Measurements from ENCODE around the gene PTPRN2.

PTPRN2 gene

GRCh38 chr7:158602905-158603772 lies 15.5 kb upstream of the PTPRN2 start:
- no peak for FAIRE-seq

- FAIRE-seq, result no peak
These were observed 14.4 kb upstream of the PTPRN2 start for GRCh38 chr7:158602041-158602440.

GRCh38 chr7:158601090-158601489 lies 13.5 kb upstream of the PTPRN2 start:
- no peak for FAIRE-seq

GRCh38 chr7:158596745-158597144 lies 9.1 kb upstream of the PTPRN2 start:
- no peak for FAIRE-seq

GRCh38 chr7:158596309-158596708 lies 8.7 kb upstream of the PTPRN2 start:
- no peak for FAIRE-seq

- no peak for FAIRE-seq
These were observed 7.4 kb upstream of the PTPRN2 start for GRCh38 chr7:158595068-158595467.

- FAIRE-seq, result no peak
These were observed 4.9 kb upstream of the PTPRN2 start for GRCh38 chr7:158592541-158592940.

GRCh38 chr7:158591944-158592343 lies 4.3 kb upstream of the PTPRN2 start:
- no peak for FAIRE-seq

GRCh38 chr7:158590181-158590530 lies 2.5 kb upstream of the PTPRN2 start:
- FAIRE-seq, result no peak

GRCh38 chr7:158589653-158590052 lies 2.0 kb upstream of the PTPRN2 start:
- FAIRE-seq, result no peak

GRCh38 chr7:158588878-158589442 lies 1.3 kb upstream of the PTPRN2 start:
- FAIRE-seq, result no peak

GRCh38 chr7:158588085-158588877 lies 658 bp upstream of the PTPRN2 start:
- no peak for FAIRE-seq

- FAIRE-seq, result no peak
These were observed 993 bp downstream of the PTPRN2 start for GRCh38 chr7:158586499-158587161.

- FAIRE-seq, result no peak
These were observed 1.7 kb downstream of the PTPRN2 start for GRCh38 chr7:158585721-158586498.

GRCh38 chr7:158584407-158584806 lies 3.2 kb downstream of the PTPRN2 start:
- no peak for FAIRE-seq

- FAIRE-seq, result no peak
These were observed 3.8 kb downstream of the PTPRN2 start for GRCh38 chr7:158583810-158584209.

- FAIRE-seq, result no peak
These were observed 4.5 kb downstream of the PTPRN2 start for GRCh38 chr7:158583143-158583542.

- FAIRE-seq, result peak; percentile 100
These were observed 5.5 kb downstream of the PTPRN2 start for GRCh38 chr7:158582089-158582456.

- no peak for FAIRE-seq
These were observed 6.1 kb downstream of the PTPRN2 start for GRCh38 chr7:158581440-158582088.

- no peak for FAIRE-seq
These were observed 7.7 kb downstream of the PTPRN2 start for GRCh38 chr7:158579662-158580646.

Data from islet of Langerhans (tissue), 1 donor.